SIG-M5 (cell line): Measurements from ENCODE around the gene MTCL1.

Experiments
- DNase-seq: peaks from one replicate; lab custom pipeline; 2025; lab: John Stamatoyannopoulos, UW

The MTCL1 gene

DNA sequence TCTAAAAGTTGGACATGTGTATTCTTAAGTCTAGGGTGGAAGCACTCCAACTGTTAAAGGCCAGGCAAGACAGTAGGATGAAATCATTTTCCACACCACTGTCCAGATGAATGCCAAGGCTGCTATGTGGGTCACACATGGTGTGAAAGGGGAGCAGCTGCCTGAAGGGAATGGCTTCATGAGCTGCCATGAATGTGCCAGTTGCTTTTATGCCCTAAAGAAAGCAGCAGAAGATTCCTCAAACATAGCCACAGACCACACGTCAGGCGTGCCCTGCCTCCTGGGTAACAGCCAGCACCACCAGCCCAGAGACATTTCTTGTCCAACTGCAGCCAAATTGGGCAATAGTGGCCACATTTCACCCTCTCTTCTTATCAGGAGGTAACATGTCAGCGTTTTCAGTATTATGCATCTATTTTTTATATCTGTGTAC, 130.2 kb downstream of the MTCL1 start:
- no peak for DNase-seq

- no peak for DNase-seq
Observed at GRCh38 chr18:8839281-8839680, 133.9 kb downstream of the MTCL1 start.

DNA sequence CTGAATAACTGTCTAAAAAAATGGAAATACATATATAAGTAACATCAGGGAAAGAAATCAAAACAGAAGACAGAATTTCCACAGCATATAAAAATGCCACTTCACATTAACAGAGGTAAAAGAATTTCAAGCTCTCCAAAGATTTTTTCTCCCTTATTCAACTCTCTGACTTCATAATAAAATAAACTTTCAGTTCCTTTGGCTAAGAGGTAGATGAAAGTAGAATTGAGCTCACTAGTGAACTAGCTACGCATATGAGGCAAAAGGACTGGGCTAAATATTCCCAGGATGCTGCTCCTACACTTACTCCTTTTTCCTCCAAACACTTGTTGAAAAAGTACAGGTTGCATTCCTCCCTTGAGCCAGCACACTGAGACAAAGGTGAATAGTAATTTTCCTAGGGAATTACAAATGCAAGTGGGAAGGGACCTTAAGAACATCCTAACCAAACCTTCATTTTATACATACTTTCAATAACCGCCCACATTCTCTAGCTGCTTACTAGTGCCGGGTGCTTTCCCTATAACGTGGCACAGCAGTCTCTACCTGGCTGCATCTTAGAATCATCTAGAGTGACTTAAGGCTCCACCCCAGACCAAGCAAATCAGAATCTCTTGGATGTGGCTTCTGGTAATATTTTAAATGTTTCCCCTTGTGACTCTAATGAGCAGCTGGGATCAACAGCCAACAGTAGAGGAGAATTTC, 136.6 kb downstream of the MTCL1 start:
- no peak for DNase-seq

- no peak for DNase-seq
Observed at GRCh38 chr18:8842506-8842905, 137.2 kb downstream of the MTCL1 start.

GRCh38 chr18:8843005-8843404, 137.6 kb downstream of the MTCL1 start:
- DNase-seq: no peak

DNA sequence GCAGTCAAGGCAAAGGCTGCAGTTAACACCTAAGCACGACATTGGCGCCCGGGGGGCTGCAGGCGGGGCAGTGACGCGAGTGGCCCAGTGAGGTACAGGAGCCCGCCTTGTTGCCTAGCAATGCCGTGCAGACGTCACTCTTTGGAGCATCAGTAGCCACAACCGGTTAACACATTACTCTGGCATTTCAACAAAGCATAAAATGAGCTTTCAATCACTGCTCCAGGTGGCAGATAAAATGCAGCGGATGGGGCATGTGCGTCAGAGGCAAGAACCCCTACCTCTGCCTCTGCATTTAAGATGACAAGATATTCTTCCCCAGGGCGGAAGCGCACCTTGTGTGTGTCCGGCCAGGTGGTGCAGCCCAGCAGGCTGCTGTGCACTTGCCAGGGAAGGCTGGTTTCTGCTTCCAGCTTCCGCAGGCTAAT, 139.4 kb downstream of the MTCL1 start:
- DNase-seq: no peak

- no peak for DNase-seq
Observed at GRCh38 chr18:8845506-8845905, 140.2 kb downstream of the MTCL1 start.

- no peak for DNase-seq
Observed at GRCh38 chr18:8847066-8847755, 141.9 kb downstream of the MTCL1 start.

DNA sequence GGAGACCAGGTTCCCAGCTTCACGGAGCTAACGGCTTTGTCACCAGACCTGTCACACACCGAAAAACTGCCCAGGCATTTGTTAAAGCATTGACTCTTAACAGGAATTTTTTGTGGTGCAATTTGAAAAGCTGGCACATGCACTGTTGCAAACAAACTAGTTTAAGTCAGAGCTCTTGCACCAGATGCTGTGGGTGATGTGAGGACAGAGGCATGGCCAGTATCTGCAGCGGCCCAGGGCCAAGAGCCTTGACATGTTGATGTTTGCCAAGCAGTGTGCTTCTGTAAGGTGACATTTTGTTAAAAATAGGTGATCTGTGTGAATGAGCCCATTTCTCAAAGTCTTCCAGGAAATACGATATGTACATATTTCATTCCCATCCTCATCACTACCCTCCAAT, 142.5 kb downstream of the MTCL1 start:
- DNase-seq: no peak

GRCh38 chr18:8848541-8848940, 143.2 kb downstream of the MTCL1 start:
- no peak for DNase-seq

DNA sequence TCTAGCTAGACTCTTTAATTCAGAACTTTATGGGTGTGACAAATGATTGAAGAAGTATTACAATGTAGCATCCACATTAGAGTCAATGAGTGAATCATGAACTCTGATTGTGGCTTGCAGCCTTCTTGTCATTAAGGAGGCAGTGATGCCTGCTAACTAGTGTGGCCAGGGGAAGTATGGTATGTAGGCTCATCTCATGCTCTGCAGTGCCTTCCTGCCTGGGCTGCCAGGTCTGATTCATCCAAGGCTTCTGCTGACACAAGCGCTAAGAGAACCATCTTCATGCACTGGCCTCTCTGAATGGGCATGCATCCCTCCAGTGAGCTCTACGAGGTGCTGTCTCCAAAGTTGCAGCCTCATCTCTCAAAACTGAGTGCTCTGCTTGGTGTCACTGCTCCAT, 144.3 kb downstream of the MTCL1 start:
- DNase-seq: no peak

GRCh38 chr18:8851659-8852058, 146.3 kb downstream of the MTCL1 start:
- no peak for DNase-seq

DNA sequence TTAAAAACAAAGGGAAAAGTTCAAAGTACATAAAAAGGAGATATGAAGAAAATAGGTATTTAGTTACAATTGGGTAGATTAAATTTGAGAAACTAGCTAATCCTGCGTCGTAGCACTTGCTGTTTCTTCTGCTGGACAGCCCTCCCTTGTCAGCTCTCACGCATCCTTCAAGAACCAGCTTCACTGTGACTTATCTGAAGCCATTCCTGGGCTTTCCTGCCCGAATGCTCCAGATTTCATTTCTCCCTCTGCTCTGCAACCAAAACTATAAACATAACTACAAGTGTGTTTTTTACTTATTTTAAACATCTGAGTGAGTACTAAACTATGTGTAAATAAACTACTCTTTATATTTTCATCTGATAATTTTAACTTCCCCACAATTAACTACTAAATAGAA, 149.2 kb downstream of the MTCL1 start:
- DNase-seq: no peak

- DNase-seq: no peak
Observed at GRCh38 chr18:8854962-8855361, 149.6 kb downstream of the MTCL1 start.

DNA sequence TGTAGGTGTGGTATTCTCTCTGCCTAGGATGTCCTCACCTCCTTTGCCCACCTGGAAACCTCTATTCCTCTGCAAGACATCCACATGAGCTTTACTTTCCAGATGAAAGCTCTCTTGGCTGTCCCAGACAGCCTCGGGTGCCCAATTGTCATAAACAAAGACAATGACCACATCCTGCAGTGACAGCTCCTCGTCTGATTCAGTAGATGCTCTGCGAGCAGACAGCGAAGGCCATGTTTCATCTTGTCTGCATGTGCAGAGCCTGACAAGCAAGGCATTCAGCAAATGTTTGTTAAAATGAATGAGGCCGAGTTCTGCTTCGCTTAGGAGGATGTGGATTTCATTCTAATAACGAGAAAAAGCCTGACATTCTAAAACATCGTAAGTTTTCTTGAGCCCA, 150.9 kb downstream of the MTCL1 start:
- DNase-seq: no peak

- no peak for DNase-seq
Observed at GRCh38 chr18:8856769-8857393, 151.5 kb downstream of the MTCL1 start.

- no peak for DNase-seq
Observed at GRCh38 chr18:8857806-8858205, 152.4 kb downstream of the MTCL1 start.

DNA sequence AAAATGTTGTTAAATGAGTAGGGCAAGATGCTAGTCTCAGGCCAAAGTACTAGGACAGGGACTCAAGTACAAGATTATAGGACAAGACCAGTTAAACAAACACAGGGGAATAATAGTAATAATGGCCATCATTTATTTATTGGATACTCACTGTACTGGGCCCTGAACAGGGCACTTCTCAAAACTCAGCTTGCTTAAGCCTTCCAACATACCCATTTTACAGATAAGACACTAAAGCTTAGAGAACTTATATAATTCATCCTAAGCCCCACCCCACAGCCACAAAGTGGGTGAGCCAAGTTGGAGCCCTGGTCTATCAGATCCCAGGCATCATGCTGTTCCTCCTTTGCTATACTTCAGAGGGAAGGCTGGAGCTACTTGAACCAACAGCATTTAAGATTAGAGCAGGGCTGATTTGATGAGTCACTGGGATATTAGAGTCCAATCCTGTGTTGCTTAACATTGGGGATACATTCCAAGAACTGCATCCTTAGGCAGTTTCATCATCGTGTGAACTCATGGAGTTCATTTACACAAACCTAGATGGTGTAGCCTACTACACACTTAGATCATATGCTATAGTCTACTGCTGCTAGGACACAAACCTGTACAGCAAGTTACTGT, 153.6 kb downstream of the MTCL1 start:
- DNase-seq: no peak

DNA sequence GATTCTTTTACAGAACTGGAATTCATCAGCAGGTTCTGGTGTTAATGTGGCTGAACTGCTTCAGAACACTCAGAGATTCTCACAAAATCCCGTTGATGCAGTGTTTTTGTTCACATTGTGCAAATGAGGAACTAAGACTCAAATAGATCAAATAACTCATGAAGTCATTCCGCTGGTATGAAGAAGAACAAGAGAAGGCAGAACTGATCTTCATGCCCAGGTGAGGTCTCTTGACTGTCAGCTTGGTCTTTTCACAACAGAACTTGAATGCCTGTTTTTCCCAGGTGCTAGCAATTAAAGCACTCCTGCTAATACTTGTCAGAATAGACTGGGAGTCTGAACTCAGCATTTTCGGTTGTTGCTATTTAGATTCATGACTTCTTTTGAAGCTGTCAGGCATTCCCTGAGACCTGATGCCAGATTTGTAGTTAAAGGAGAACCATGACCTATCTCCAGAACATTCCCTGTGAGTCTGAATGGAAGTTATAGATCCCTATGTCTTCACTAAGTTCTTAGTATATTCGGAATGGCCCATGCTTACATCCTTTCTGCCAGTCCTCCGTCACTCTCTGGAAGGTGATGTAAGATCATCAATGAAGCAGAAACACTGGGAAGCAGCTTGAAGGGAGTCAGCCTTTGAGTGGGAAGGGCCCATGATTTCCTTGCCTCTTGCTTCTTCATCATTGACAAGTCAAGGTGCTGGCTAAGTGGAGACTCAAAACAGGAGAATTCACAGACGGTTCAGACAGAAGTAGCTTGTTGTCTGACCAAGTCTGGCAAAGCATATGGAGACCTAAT, 155.7 kb downstream of the MTCL1 start:
- no peak for DNase-seq

GRCh38 chr18:8863427-8863826, 158.1 kb downstream of the MTCL1 start:
- no peak for DNase-seq

- DNase-seq: no peak
Observed at GRCh38 chr18:8865934-8866333, 160.6 kb downstream of the MTCL1 start.

DNA sequence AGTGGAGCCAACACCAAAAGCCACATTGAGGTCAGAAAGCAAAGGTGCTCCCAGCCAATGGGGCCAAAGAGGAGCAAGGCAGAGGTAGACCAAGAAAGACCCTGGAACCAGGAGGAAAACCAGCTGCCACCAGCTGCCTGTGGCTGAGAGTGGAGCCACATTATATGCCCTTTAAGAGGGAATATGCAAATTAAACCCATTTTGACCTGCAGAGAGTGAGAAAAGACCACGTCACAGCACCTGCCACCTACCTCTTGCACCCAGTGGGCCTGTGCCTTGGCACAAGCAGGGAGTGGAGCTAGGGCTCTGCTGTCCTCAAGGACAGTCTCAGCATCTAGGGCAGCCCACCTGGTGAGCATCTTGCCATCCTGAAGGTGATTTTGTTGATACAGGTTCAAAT, 161.3 kb downstream of the MTCL1 start:
- no peak for DNase-seq
